Small intestine (tissue), 7 donors: Measurements from ENCODE around the gene MS4A2. TPM values are rescaled to one million over a fixed set of nuclear protein-coding genes. Genes with fewer than 3 reads are reported as not detected.

Experiments
- DNase-seq, 2 donors: peaks; one replicate each; pipeline versions ENCODE4 v3.0.0 to v3.0.0-alpha.2; 2013
- FAIRE-seq: peaks from 2 replicates; lab custom pipeline; 2012; peaks lifted over from hg19 to GRCh38; lab: Jason Lieb, UNC
- H3K27ac ChIP-seq, 3 donors: one replicate each; pipeline ENCODE4 v1.5.1; 2013; ENCODE audit warnings: low read length in 2 of 3, mild to moderate bottlenecking in 2 of 3, control low read depth in 1 of 3, inconsistent platforms in 1 of 3, low read depth in 1 of 3, moderate library complexity in 1 of 3
- H3K27me3 ChIP-seq, 3 donors: one replicate each; pipeline ENCODE4 v1.6.1; 2013; ENCODE audit warnings: low read length in 3 of 3, inconsistent platforms in 1 of 3; ENCODE audit not compliant: control insufficient read depth in 3 of 3, insufficient read depth in 3 of 3
- H3K36me3 ChIP-seq, 3 donors: one replicate each; pipeline ENCODE4 v1.6.1; 2013; ENCODE audit warnings: low read length in 3 of 3, inconsistent platforms in 1 of 3, low read depth in 1 of 3, mild to moderate bottlenecking in 1 of 3, moderate library complexity in 1 of 3; ENCODE audit not compliant: control insufficient read depth in 3 of 3, insufficient read depth in 2 of 3
- H3K4me1 ChIP-seq, 3 donors: one replicate each; pipeline ENCODE4 v1.6.1; 2013; ENCODE audit warnings: low read length in 2 of 3, inconsistent platforms in 1 of 3, low read depth in 1 of 3, mild to moderate bottlenecking in 1 of 3, moderate library complexity in 1 of 3; ENCODE audit not compliant: control insufficient read depth in 3 of 3, insufficient read depth in 2 of 3
- H3K4me3 ChIP-seq, 3 donors: one replicate each; pipeline ENCODE4 v1.5.1; 2013; ENCODE audit warnings: low read length in 3 of 3, control low read depth in 1 of 3, inconsistent platforms in 1 of 3, low read depth in 1 of 3, mild to moderate bottlenecking in 1 of 3, moderate library complexity in 1 of 3
- H3K9me3 ChIP-seq, 2 donors: one replicate each; pipeline ENCODE4 v1.6.1; 2013; ENCODE audit warnings: low read depth in 1 of 2, low read length in 1 of 2; ENCODE audit not compliant: control insufficient read depth in 2 of 2, insufficient read depth in 1 of 2
- WGBS, 3 donors: extraction: QIAGEN DNeasy Blood & Tissue Kit; methylation state at CpG; one replicate each; pipeline ENCODE4 v1.1.7; 2013; 5-methylcytosine and 5-hydroxymethylcytosine counted together
- polyA plus RNA-seq, 4 donors: library from polyadenylated mRNA; stranded (reverse) in 3 of 4; unstranded in 1 of 4; fragments of 200-250 nt in 3 of 4; fragments of 120-200 nt in 1 of 4; gene quantifications; one replicate each; pipeline versions ENCODE4 v1.2.1 to v1.2.3, GENCODE V29; 2013
- donor health status: healthy with polysubstance abuse.
- donor health status: control.
- donor health status: control.
- donor health status: Bipolar disorder and iron deficiency.
- donor health status: healthy.

MS4A2 gene
- polyA plus RNA-seq, 4 donors: 0.01 to 0.81 (median 0.45) TPM; not detected in 1

- Histone ChIP-seq H3K9me3 (no peaks in the 10 kb centered on the region), H3K27me3 (no peaks in the 10 kb centered on the region), H3K4me3 (no peak overlapping the region), H3K4me1 (no peaks in the 10 kb centered on the region), H3K36me3 (no peaks in the 10 kb centered on the region), H3K27ac (no peak overlapping the region)
- WGBS, 3 donors: 85 to 96% (median 88%) methylated on average over 3 of the region's 3 CpGs
- DNase-seq: no peak
- no peak for FAIRE-seq
These were observed 55.3 kb downstream of the MS4A2 start for GRCh38 chr11:60143768-60144167.

DNA sequence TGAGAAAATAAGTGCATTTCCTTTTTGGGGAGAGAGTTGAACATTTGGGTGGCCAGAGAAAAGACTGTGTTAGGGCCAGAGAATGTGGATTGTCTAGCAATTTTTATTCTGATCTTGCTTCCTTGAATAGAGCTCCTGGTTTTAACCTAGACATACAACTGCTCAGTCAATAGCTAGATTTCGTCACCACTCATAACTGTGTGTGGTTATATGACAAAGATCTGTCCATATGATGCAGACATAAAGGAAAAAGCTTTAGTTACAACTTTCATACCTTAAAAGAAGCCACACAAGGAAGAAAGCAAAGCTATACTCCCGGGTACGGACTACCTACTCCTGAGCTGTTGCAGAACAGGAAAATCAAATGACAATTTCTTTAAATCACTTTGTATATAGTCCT, 57.2 kb downstream of the MS4A2 start:
- H3K4me3 ChIP-seq: no peak overlapping the region
- H3K27me3 ChIP-seq: no peaks in the 10 kb centered on the region
- 86 to 92% (median 90%) methylated on average over 3 of the region's 3 CpGs for WGBS, 3 donors
- H3K36me3 ChIP-seq: no peaks in the 10 kb centered on the region
- FAIRE-seq: no peak
- no peak overlapping the region for H3K27ac ChIP-seq
- no peak for DNase-seq
- no peaks in the 10 kb centered on the region for H3K9me3 ChIP-seq
- no peaks in the 10 kb centered on the region for H3K4me1 ChIP-seq

Other genes starting within 250 kb of the MS4A2 start
- 1 to 10 TPM in 1 of 4 donors, under 1 TPM in 1, not detected in 2; 0.13 to 2.1 TPM for gene CBLIF, start 243.2 kb upstream of the MS4A2 start, polyA plus RNA-seq
- gene TCN1, start 222.2 kb upstream of the MS4A2 start, polyA plus RNA-seq: 1 to 10 TPM in 1 of 4 donors, under 1 TPM in 1, not detected in 2; 0.03 to 1.9 TPM
- not detected for gene OOSP3, start 209.9 kb upstream of the MS4A2 start, polyA plus RNA-seq
- not detected for gene OOSP1, start 150.2 kb upstream of the MS4A2 start, polyA plus RNA-seq
- under 1 TPM in 1 of 4 donors, not detected in 3; 0.09 TPM for gene OOSP4A, start 124.6 kb upstream of the MS4A2 start, polyA plus RNA-seq
- not detected for gene OOSP4B, start 71.5 kb upstream of the MS4A2 start, polyA plus RNA-seq
- gene OOSP2, start 48.3 kb upstream of the MS4A2 start, polyA plus RNA-seq: not detected
- gene MS4A3, start 32.0 kb upstream of the MS4A2 start, polyA plus RNA-seq: under 1 TPM in 1 of 4 donors, not detected in 3; 0.38 TPM
- gene MS4A6A, start 94.4 kb downstream of the MS4A2 start, polyA plus RNA-seq: 10 to 100 TPM in 3 of 4 donors, 1 to 10 TPM in 1; 7.6 to 74.3 (median 59.4) TPM
- under 1 TPM in 2 of 4 donors, not detected in 2; 0.56 to 0.61 TPM for gene MS4A4E, start 154.5 kb downstream of the MS4A2 start, polyA plus RNA-seq
- gene MS4A4A, start 192.0 kb downstream of the MS4A2 start, polyA plus RNA-seq: 10 to 100 TPM in 1 of 4 donors, 1 to 10 TPM in 3; 1.6 to 28.3 (median 6.2) TPM
- gene MS4A6E, start 238.6 kb downstream of the MS4A2 start, polyA plus RNA-seq: under 1 TPM in 1 of 4 donors, not detected in 3; 0.18 TPM